NCI-H1092 (cell line): Measurements from ENCODE around the gene ZSCAN5A.
"Not testable (repeated sequence)": the region's sequence is repeated elsewhere in the genome, so short reads cannot be mapped to it uniquely, and the experiment has no call there.

Experiments used
- DNase-seq: peaks from one replicate; lab custom pipeline; 2025; lab: John Stamatoyannopoulos, UW

ZSCAN5A gene

GRCh38 chr19:56314381-56315076 lies at the start of gene ZSCAN5A:
Gene ZSCAN5A (minus strand): TSS chr19:56314839. CDS start chr19:56225046, 89,793 bp downstream.
- peak; percentile 89 for DNase-seq

- DNase-seq: no peak
These were observed 46.2 kb upstream of the ZSCAN5A start for GRCh38 chr19:56360841-56361240.

- no peak for DNase-seq
These were observed 42.3 kb upstream of the ZSCAN5A start for GRCh38 chr19:56356944-56357343.

- DNase-seq: no peak
These were observed 40.9 kb upstream of the ZSCAN5A start for GRCh38 chr19:56355517-56355916.

- DNase-seq: no peak
These were observed 36.6 kb upstream of the ZSCAN5A start for GRCh38 chr19:56351208-56351607.

- DNase-seq: no peak
These were observed 35.9 kb upstream of the ZSCAN5A start for GRCh38 chr19:56350416-56351045.

GRCh38 chr19:56348289-56348877 lies 33.7 kb upstream of the ZSCAN5A start:
- DNase-seq: no peak

GRCh38 chr19:56347163-56347778 lies 32.6 kb upstream of the ZSCAN5A start:
- no peak for DNase-seq

GRCh38 chr19:56341948-56342347 lies 27.3 kb upstream of the ZSCAN5A start:
- DNase-seq: no peak

- not testable (repeated sequence) for DNase-seq
These were observed 24.4 kb upstream of the ZSCAN5A start for GRCh38 chr19:56339031-56339430.

- not testable (repeated sequence) for DNase-seq
These were observed 22.4 kb upstream of the ZSCAN5A start for GRCh38 chr19:56337077-56337476.

- not testable (repeated sequence) for DNase-seq
These were observed 20.7 kb upstream of the ZSCAN5A start for GRCh38 chr19:56335371-56335770.

- DNase-seq: no peak
These were observed 18.9 kb upstream of the ZSCAN5A start for GRCh38 chr19:56333506-56333905.

- no peak for DNase-seq
These were observed 18.1 kb upstream of the ZSCAN5A start for GRCh38 chr19:56332695-56333094.

GRCh38 chr19:56324436-56324835 lies 9.8 kb upstream of the ZSCAN5A start:
- no peak for DNase-seq

- DNase-seq: no peak
These were observed 7.4 kb upstream of the ZSCAN5A start for GRCh38 chr19:56321989-56322440.

- no peak for DNase-seq
These were observed 6.8 kb upstream of the ZSCAN5A start for GRCh38 chr19:56321254-56321988.

GRCh38 chr19:56319991-56320390 lies 5.4 kb upstream of the ZSCAN5A start:
- no peak for DNase-seq

- no peak for DNase-seq
These were observed 3.1 kb upstream of the ZSCAN5A start for GRCh38 chr19:56317749-56318148.

GRCh38 chr19:56316728-56317127 lies 2.1 kb upstream of the ZSCAN5A start:
- DNase-seq: no peak

GRCh38 chr19:56315077-56315828 lies 614 bp upstream of the ZSCAN5A start:
- DNase-seq: peak; percentile 93
